GM21723 (cell line): ENCODE measurements around the gene PRR3.
"Not testable (repeated sequence)": the region's sequence is repeated elsewhere in the genome, so short reads cannot be mapped to it uniquely, and the experiment has no call there.

Experiments used
- ATAC-seq: cut with Tn5 transposase; IDR thresholded peaks from one replicate; pipeline ENCODE4 v1.9.1; 2021; ENCODE audit warnings: mild to moderate bottlenecking, moderate library complexity; ENCODE audit not compliant: unreplicated experiment

PRR3 gene

DNA sequence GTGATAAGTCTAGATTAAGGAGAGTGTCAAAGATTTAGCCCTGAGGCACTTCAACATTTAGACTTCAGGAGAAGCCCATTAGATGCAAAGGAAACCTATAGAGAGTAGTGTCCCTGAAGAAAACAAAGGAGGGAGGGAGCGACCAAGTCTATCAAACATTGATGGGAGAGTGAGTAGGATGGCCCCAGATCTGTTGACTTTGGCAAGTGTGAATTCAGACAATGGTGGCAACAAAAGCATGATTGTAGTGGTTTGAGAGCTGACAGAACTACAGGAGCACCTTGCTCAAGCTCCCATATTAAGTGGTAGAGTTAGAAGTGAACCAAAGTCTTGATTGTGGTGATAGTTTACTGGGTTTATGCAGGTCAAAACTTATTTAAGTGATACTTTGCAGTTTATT lies 13.2 kb downstream of the PRR3 start:
- ATAC-seq, result no peak

DNA sequence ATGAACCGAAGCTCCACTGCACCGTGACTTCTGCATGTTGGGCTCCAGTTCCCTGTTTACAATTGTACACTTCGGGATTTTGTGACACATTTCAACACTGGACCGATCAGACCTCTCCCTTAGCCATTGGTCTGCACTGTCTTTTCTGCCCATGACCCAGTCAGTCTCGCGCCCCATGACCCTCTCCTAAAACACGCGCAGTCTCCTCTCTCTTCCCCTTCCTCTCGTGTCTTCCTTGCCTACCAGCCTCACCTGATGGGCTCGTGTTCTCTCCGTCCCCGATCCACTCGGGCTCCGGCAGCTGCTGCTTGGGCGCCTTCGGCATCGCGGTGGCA lies 13.6 kb downstream of the PRR3 start:
- ATAC-seq, result peak; percentile 23

DNA sequence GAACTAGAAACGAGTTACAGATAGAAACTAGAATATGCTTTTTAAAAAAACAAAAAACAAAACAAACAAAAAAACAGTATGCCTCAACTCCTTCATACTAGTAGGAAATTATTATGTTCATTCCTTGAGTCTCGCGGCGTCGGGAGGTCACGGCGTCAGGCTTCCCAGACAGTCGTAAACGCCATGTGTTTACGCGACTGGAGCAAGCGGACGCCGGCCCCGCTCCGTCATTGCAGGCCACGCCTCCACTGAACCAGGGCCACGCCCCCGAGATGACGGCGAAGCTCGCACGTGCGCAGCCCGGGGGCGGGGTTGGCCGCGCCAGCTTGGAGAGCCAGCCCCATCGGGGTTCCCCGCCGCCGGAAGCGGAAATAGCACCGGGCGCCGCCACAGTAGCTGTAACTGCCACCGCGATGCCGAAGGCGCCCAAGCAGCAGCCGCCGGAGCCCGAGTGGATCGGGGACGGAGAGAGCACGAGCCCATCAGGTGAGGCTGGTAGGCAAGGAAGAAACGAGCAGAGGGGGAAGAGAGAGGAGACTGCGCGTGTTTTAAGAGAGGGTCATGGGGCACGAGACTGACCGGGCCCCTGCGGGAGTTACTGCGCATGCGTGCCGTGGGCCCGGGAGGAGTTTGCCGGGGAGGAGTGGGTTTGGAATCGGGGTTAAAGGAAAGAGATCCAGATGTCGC lies 14.1 kb downstream of the PRR3 start, which contains the start of gene ABCF1:
ABCF1 (plus strand) TSS at position 368 of the 687 bp plus-strand sequence; CDS start at position 414, 46 bp downstream.
- peak; percentile 88 for ATAC-seq

DNA sequence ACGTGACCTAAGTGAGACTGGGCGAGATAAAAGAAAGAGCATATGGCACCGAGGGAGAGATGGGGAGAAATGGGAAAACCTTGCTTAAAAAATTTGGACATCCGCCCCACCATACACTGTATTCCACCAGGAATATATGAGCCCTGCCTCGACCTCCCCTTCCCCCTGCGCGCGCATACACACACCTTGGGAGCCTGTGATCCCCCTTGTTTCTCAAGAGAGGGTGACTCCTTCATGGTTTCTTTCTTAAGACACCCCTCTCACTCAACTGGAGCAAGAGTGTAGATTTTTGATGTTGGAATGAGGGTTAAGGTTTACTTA lies 14.6 kb downstream of the PRR3 start:
- ATAC-seq, result peak; percentile 6

DNA sequence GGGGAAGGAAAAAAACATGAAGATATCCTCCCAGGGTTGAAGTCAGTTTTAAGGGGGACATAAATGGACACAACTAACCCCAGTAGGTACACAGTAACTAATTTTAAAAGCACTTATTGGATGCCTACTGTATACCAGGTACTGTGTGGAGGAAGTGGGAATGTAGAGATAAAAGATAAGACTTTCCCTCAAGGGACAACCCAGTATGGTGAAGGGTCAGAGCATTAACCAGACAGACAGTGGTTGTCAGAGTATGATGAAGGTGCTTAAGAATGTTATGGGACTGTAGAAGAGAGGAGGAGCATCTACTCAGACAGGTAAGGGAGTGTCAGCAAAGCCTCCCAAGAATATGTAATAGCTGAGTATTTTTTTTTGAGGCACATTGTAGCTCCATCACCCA lies 15.1 kb downstream of the PRR3 start:
- ATAC-seq, result no peak

DNA sequence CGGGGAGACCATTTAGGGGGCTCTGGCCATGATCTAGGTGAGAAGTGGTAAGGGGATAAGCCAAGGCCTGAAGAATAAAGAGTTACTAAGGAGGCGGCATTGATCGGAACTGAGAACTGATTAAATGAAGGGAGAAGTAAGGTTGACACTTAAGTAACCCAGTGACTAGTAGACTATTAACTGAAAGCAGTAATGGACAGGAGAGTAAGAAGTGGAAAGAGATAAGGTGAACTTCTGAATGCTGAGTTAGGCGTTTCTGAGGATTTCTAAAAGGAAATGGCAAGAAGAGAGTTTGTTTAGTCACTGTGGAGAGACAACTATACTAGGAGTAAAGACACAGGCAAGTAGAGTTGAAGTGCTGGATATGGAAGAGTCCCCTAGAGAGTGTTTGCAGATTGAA lies 16.0 kb downstream of the PRR3 start:
- no peak for ATAC-seq

DNA sequence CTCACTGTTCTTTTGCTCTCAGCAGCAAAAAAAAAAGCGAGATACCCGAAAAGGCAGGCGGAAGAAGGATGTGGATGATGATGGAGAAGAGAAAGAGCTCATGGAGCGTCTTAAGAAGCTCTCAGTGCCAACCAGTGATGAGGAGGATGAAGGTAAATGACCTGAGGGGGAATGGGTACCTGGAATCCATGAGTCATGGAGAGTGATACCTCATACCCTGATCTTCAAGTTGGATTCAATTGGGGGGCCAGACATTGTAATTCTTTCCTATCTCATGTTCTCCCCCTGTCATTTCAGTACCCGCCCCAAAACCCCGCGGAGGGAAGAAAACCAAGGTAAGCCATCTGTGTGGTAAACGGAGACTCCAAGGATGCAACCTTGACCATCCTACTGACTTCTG lies 21.0 kb downstream of the PRR3 start:
- no peak for ATAC-seq

DNA sequence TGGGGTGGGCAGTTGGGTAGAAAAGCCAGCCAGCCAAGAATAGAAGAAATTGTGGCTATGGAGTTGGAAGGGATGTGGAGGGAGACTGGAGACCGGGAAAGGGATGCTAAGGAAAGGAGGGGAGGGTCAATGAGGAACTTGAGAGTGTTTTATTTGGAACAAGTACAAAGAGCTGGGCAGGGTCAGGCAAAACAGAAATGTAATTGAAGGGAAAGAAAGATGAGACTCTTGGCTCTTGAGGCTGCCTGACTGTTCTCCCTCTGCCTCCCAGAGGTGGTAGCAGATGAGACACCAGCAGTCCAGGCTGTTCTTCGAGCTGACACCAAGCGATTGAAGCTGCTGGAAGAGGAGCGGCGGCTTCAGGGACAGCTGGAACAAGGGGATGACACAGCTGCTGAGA lies 26.8 kb downstream of the PRR3 start:
- no peak for ATAC-seq

DNA sequence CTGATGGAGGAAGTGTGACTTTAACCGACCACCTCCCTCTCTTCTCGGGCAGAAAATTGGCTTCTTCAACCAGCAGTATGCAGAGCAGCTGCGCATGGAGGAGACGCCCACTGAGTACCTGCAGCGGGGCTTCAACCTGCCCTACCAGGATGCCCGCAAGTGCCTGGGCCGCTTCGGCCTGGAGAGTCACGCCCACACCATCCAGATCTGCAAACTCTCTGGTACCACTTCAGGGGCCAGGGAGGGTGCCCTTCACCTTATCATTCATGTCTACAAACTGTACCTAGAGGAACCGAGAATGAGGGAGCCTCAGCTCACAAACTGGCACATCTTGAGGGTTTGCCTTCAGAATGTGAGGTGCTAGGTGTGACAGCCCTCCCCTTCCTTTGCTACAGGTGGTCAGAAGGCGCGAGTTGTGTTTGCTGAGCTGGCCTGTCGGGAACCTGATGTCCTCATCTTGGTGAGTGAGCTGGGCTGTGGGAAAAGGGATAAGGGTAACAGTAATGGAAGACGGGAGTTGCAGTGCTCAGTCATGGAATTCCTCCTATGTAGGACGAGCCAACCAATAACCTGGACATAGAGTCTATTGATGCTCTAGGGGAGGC lies 32.8 kb downstream of the PRR3 start:
- no peak for ATAC-seq

DNA sequence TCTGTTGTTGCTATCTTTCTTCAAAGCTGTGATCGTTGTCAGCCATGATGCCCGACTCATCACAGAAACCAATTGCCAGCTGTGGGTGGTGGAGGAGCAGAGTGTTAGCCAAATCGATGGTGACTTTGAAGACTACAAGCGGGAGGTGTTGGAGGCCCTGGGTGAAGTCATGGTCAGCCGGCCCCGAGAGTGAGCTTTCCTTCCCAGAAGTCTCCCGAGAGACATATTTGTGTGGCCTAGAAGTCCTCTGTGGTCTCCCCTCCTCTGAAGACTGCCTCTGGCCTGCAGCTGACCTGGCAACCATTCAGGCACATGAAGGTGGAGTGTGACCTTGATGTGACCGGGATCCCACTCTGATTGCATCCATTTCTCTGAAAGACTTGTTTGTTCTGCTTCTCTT lies 33.4 kb downstream of the PRR3 start:
- ATAC-seq, result no peak

DNA sequence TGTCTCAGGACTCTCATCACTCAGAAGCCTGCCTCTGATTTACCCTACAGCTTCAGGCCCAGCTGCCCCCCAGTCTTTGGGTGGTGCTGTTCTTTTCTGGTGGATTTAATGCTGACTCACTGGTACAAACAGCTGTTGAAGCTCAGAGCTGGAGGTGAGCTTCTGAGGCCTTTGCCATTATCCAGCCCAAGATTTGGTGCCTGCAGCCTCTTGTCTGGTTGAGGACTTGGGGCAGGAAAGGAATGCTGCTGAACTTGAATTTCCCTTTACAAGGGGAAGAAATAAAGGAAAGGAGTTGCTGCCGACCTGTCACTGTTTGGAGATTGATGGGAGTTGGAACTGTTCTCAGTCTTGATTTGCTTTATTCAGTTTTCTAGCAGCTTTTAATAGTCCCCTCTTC lies 33.9 kb downstream of the PRR3 start:
- no peak for ATAC-seq

DNA sequence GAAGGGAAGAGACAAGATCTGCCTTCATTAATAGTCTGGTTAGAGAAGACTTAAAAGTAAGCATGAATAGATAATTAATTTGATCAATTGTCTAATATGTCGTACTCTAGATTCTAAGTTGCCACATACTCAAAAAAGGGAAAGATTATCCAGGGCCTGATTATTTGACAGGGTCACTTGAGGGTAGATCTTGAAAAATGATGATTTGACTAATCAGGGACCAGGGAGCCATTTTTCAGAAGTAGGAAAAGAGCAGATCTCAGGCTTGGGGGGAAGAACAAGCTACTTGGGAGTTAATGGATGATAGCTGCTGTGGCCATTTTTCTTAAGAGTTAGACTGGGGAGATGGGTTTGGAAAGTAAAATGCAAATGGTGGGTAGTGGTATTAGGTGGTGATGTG lies 35.2 kb downstream of the PRR3 start:
- no peak for ATAC-seq

DNA sequence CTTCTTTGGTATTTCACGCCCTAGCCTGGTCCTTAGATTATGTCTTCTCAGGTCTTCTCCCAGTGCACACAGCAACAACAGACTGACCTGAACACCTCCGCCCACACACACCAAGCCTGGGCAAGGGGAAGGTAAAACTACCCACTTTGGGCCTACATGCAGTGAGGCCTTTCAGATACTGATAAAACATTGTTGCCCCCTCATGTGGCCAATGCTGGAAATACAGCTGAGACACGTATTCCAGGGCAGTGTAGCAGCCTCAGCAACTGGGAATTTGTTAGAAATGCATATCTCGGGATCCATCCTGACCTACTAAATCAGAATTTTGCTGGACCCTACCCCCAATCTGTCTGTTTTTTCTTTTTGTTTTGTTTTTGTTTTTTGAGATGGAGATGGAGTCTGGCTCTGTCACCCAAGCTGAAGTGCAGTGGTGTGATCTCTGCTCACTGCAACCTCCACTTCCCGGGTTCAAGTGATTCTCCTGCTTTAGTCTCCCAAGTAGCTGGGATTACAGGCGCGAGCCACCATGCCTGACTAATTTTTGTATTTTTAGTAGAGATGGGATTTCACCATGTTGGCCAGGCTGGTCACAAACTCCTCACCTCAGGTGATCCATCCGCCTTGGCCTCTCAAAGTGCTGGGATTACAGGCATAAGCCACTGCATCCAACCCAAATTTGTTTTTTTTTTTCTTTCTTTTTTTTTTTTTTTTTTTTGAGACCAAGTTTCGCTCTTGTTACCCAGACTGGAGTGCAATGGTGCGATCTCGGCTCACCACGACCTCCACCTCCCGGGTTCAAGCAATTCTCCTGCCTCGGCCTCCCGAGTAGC lies 40.4 kb downstream of the PRR3 start:
- not testable (repeated sequence) for ATAC-seq

DNA sequence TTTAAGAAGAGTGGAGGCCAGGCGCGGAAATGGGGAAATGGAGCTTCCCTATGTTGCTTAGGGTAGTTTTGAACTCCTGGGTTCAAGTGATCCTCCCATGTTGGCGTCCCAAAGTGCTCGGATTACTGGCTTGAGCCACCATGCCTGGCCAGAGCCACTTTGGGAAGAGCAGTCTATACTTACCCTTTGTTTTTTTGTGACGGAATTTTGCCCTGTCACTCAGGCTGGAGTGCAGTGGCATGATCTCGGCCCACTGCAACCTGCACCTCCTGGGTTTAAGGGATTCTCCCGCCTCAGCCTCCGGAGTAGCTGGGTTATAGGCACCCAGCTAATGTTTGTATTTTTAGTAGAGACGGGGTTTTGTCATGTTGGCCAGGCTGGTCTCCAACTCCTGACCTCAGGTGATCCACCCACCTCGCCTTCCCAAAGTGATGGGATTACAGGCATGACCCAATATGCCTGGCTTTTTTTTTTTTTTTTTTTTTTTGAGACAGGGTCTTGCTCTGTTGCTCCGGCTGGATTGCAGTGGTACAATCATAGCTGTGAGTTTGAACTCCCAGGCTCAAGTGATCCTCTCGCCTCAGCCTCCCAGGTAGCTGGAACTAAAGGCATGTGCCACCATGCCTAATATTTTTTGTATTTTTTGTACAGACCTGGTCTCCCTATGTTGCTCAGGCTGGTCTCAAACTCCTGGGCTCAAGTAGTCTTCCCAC lies 42.0 kb downstream of the PRR3 start:
- no peak for ATAC-seq

DNA sequence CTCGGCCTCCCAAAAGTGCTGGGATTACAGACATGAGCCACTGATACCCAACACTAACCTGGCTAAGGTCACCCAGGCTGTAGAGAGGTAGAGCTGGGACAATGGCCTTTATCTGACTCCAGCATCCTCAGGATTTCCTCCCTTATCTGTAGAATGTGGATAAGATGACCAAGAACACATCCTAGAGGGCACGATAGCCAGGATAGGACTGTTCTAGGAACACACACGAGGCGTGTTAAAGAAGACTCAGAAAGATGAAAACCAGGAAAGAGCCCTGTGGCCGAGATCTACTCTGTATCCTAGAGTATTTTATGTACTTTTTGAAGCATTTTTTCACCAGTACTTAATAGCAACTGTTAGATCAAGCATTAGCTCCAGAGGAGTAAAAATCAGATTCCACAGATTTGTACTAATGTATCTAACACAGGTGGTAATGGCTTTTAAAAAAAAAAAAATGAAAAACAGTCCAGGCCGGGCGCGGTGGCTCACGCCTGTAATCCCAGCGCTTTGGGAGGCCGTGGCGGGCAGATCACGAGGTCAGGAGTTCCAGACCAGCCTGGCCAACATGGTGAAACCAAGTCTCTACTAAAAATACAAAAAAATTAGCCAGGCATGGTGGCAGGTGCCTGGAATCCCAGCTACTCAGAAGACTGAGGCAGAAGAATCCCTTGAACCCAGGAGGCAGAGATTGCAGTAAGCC lies 42.7 kb downstream of the PRR3 start:
- no peak for ATAC-seq

DNA sequence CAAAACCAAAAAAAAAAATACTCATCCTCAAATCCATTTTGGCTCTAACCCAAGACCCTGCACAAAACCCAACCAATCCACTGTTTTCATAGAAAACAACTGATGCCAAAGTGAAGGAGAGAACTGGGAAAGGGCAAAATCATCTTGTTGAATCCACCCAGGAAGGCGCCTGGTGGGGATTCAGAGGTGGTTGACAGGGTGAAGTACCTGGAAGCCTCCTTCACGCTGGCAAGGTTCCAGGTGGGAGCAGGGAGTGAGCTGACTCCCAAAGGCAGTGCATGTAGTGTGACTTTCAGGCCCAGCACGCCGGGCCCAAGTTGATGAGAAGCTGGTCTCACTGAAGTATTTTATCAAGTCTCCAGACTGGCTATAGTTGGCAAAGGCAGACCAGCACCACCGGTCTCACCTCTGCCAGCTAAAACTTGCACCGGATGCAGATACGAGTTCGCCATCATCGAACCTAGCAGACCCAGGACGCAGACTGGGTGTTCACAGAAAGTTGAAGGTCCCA lies 43.4 kb downstream of the PRR3 start:
- no peak for ATAC-seq

DNA sequence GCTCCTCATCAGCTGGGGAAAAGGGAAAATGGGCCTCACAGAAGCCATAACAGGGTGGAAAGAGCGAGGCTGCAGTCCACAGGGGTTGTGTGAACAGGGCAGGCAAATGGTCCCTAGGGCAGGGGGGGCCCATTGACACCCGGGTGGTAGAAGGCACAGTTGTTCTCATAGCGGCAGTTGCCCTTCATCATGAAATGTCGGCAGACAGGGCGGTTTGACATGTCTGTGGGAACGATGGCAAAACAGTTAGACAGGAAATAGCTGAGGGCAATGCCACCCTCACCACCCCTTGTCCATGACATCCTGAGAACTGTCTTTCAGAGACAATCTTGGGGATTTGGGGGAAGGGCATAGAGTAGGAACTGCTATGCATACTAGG lies 44.3 kb downstream of the PRR3 start:
- no peak for ATAC-seq

DNA sequence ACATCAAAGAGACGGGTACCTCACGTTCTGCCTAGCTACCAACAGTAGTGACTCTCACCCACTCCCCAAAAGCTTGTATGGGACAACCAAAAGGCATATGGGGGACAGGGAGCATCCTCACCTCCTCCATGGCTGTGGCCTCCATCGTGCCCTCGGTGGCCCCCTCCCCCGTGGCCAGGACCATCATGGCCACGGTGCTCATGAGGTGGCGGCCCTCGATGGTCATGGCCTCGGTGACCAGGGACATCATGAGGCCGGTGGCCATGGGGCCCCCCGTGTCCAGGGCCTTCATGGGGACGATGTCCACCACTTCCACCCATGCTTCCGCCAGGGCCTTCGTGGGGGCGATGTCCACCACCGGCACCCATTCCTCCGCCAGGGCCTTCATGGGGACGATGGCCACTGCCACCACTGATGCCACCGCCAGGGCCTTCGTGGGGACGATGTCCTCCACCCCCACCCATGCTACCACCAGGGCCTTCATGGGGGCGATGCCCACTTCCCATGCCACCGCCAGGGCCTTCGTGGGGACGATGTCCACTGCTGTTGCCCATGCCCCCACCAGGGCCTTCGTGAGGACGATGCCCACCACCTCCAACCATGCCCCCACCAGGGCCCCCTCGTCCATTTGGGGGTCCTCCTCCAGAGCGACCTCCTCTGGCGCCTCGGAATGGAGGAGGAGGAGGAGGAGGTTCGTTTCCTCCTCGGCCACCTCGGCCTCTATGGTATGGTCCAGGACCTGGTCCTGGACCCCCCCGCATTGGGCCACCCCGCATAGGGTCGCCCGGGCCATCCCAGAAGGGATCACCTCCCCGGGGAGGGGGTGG lies 44.9 kb downstream of the PRR3 start:
- ATAC-seq, result no peak

DNA sequence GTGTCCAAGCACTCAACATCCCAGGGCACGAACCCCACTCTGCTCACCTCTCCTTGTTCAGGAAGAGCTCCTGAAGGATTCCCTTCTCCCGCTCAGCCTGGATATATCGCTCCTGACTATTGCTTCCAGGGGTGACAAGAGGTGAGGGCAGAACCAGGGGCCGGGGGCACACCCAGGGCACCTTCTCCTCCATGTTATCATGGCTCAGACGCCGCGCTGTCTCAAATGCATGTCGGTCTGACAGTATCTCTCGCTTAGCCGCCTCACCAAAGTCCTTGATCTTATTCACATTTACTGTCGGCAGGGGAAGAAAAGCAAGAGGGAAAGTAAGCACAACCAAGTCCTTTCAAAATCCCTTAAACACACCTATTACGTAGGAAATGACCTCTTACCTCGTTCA lies 46.9 kb downstream of the PRR3 start:
- ATAC-seq, result no peak

DNA sequence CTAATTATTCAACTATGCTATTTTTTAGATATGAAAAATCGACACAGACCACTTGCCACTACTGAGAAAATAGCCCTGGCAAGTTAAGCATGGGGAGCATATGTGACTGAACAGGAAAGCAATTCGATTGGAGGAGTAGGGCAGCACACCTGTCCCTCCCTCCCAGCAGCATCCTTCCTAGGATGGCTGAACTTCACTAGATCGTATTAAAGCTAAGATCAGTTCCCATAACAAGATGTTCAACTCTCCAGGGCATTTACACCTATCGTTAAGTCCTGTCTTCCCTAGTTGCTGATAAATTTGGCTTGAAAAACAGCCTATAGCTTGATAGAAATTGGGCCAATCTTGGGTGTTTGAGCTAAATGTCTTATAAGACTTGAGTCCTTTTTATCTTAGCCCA lies 53.0 kb downstream of the PRR3 start:
- ATAC-seq, result no peak
